Cerebellar nuclear complex (tissue), 1 donor: ENCODE measurements around the gene IL11RA.
"Not testable (repeated sequence)": the region's sequence is repeated elsewhere in the genome, so short reads cannot be mapped to it uniquely, and the experiment has no call there.

ENCODE experiments used
- DNase-seq, 2 experiments: peaks; one replicate each; lab custom pipeline; 2025; lab: John Stamatoyannopoulos, UW

Gene IL11RA

DNA sequence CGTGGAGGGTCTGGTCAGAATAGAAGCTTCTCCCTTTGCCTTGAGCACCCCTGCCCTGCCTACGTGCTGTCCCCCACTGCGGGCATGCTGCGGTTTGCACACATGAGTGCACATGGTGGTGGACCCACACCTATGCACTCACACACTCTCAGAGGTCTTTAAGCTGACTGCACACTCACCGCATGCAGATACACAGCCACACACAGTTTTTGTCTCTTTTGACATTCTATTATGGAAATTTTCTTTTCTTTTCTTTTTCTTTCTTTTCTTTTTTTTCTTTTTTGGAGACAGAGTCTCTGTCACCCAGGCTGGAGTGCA lies 22.5 kb upstream of the IL11RA start:
- no peak for DNase-seq

DNA sequence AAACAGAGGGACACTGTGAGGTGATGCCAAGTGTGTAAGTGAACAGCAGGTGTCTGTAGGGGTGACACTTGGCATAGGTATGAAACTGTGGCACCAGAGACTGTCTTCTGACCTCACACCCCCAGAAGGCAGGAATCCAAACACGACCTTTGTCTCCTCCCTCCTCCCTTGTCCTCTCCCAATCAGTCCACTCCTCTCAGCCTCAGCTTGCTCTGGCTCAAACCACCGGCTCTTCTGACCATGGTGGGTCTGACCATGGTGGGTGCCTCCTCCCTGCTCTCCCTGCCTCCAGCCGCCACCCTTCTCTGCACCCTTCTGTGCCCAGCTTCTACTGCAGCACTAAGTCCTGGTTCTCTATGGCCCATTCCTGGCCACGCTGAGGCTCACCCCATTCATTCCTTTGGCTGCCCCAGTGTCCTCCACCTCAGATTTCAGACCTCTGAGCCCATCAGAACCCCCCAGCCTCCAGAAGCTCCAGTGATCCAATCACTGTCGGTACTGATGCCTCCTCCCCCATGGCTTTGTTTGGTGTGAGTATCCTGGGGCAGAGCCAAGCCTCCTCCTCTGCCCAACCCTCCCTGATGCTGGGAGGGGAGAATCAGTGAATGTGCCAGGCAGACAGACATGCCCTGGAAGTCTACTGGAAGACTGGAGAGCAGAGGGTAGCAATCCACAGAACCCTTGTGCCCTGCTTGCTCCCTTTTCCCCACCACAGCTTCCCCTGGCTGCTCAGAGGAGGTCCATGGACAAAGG lies 21.4 kb upstream of the IL11RA start:
- DNase-seq, result no peak

DNA sequence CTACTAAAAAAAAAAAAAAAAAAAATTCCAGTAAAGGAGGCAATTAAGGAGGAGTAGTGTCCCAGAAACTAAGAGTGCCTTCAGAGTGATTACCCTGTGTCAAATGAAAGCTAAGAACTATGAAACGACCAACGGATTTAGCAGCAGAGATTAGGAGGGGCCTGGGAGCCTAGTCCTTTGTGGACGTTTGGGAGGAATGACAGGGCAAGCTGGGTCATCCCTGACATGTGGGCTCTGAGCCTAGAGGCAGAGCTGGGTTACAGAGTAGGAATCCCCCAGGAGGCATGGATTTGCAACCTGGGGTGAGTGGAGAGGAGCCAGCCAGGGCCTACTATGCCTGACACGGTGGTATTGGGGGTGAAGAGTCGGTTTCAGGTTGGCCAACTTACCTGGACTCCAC lies 18.8 kb upstream of the IL11RA start:
- no peak for DNase-seq

GRCh38 chr9:34633851-34634550 lies 18.0 kb upstream of the IL11RA start:
- peak; percentile 28 to 72 for DNase-seq

GRCh38 chr9:34634551-34635248 lies 17.3 kb upstream of the IL11RA start:
- DNase-seq, result no peak

DNA sequence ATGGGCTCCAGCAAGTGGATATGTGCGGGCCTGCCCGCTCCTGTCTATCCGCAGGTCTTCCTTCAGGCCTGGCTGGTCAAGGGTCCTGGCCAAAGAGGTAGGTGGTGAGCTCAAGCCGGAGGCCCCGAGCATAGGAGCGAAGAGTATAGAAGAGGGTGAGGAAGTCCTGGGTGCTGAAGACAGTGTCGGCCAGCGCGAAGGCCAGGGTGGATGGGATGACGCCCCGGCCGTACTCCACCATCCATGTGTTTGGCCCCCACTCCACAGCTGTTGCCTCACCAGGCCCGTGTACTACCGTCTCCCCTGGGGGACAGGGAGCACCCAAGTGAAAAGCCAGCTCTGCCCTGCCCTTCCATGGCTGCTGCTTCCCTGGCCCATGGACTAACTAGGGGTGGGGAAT lies 16.4 kb upstream of the IL11RA start:
- no peak for DNase-seq

DNA sequence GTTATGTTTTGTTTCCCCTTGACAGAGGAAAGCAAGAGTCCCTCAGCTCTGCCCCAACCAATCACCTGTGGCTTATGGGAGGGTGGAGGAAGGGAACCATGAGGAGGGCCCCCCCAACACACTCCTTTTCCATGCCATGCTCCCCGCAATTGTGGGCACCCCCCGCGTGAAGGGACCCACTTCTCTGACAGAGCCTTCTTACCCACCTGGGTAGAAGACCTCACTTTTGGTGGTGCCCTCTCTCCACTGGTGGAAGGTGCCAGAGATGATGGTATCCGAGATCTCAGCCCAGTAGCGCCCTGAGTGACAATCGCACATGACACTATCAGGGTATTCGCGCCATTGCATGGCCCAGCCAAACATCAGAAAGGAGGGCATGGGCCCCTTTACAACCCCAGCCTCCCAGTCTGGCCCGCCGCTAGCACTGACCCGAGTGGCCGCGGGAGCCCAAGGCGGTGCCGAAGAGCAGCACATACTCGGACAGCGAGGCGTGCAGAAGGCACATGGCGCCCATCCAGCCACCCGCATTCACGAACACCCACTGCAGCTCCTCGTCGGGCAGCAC lies 15.1 kb upstream of the IL11RA start:
- DNase-seq, result no peak

- DNase-seq, result peak; percentile 50 to 77
Observed at GRCh38 chr9:34637356-34638137, 14.4 kb upstream of the IL11RA start, which contains the start of gene SIGMAR1. TSS of gene SIGMAR1 (minus strand) at chr9:34637787. CDS start at chr9:34637697, 90 bp downstream.

DNA sequence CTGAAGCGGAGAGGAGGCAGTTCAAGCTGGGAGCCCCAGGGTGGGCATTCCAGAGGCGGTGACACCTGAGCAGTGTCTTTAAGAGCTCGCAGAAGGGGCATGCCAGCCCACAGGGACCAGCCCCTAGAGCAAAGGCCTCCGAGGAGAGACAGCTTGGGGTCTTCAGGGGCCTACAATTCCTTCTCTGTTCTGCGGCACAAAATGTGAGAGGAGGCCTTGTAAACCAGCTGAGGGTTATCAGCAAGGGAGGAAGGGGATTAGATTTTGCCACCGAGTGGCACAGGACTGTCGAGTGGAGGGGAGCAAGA lies 13.9 kb upstream of the IL11RA start:
- no peak for DNase-seq

GRCh38 chr9:34639322-34639721 lies 12.7 kb upstream of the IL11RA start:
- not testable (repeated sequence) for DNase-seq

DNA sequence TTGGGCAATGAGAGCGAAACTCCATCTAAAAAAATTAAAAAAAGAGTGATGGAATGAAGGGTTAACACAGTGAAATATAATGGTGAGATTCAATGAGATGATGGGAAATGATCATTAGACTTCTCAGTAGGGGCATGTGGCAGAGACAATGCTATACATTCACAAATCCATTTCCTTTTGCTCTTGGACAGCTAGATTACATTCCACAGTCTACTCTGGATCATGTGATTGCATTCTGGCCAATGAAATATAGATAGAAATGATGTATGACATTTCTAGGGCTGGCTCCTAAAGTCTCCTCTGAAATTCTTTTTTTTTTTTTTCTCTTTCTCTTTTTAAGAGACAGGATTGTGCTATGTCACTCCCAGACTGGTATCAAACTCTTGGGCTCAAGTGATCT lies 9.3 kb upstream of the IL11RA start:
- DNase-seq, result no peak

DNA sequence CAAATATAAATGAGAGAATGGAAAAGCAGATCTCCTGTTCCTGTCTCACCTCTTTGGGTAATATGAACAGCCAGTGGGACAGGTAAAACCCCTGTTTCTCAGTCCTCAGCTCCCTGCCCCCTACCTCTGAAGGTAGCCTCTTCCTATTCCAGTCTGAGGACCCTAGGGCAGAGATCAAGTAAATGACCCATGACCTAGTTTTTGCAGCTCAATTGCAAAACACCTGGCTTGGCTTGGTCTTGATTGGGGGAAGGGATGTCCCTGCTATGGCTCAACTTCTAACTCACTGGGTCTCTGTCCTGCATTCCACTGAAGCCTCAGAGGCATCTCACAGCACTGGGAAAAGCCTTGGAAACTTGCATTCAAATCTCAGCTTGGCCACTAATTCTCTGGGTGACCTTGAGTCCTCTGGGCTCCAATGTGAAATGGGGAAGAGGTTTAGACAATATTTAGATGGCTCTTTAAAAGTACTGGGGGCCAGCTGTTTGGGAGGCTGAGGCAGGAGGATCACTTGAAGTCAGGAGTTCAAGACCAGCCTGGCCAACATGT lies 7.1 kb upstream of the IL11RA start:
- DNase-seq, result no peak

DNA sequence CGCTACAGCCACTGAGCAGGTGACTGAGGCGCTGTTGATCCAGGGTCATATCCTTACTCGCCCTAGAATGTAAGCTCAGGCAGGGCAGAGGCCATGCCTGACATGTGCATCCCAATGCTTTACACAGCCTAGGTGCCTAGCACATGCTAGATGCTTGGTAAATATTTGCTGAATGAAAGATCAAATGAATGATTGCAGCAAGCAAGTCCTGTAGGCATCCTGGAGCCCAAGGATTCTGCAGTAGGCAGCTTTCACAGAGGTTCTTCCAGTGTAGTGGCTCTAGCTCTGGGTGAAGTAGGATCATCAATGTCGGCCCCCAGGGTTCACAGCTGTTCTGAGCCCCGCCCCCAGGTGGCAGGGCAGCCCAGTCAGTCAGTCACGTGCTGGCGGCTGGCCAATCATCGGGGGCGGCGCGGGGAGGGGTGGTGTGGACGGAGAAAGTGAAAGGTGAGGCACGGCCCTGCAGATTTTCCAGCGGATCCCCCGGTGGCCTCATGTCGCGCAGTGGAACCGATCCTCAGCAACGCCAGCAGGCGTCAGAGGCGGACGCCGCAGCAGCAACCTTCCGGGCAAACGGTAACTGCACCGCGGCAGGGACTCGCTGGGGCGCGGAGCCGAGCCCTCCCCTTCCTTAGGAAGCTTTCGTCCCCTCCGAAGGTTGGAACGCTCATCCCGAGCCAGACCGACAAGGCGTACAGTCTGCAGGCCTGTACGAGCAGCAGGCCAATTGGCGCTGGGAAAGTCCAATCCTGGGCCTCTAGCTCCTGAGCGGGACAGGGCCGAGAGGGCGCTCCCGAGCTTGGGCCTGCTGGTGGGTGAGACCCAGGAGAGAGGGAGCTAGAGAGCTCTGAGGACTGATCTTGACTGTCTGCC lies 5.5 kb upstream of the IL11RA start, which contains the start of gene GALT:
TSS of gene GALT (plus strand) at position 465 of the 873 bp plus-strand sequence. CDS start at position 495, 30 bp downstream.
- peak; percentile 49 to 58 for DNase-seq

- no peak for DNase-seq
Observed at GRCh38 chr9:34647084-34647403, 4.9 kb upstream of the IL11RA start.

- no peak for DNase-seq
Observed at GRCh38 chr9:34647651-34648050, 4.3 kb upstream of the IL11RA start.

- no peak for DNase-seq
Observed at GRCh38 chr9:34648673-34649072, 3.3 kb upstream of the IL11RA start.

GRCh38 chr9:34650816-34651215 lies 1.2 kb upstream of the IL11RA start:
- DNase-seq, result no peak

- no peak for DNase-seq
Observed at GRCh38 chr9:34651321-34651720, 664 bp upstream of the IL11RA start.

- no peak for DNase-seq
Observed at GRCh38 chr9:34652602-34653000, 616 bp downstream of the IL11RA start.

GRCh38 chr9:34653151-34654072 lies 1.4 kb downstream of the IL11RA start:
- DNase-seq, result no peak
